Esophagus muscularis mucosa (tissue), 4 donors: ENCODE results near the gene DCC. TPM values are rescaled to one million over a fixed set of nuclear protein-coding genes. Genes with fewer than 3 reads are reported as not detected.

Source experiments
- DNase-seq: peaks from one replicate; pipeline ENCODE4 v3.0.0-alpha.2; 2017; ENCODE audit errors: extremely low spot score
- H3K27ac ChIP-seq, 4 donors: fragments of 200-600 bp; sonication (generic); replicated peaks in 1 of 4; 1 replicate in 3 of 4; 2 replicates in 1 of 4; pipeline ENCODE4 v1.5.1; 2016 to 2019; ENCODE audit warnings: mild to moderate bottlenecking in 1 of 4
- H3K27me3 ChIP-seq, 4 donors: fragments of 200-600 bp; sonication (generic); one replicate each; pipeline versions ENCODE4 v1.5.1 to v1.6.0; 2016 to 2019
- H3K36me3 ChIP-seq, 4 donors: fragments of 200-600 bp; sonication (generic); one replicate each; pipeline ENCODE4 v1.5.1; 2016 to 2019
- H3K4me1 ChIP-seq, 4 donors: fragments of 200-600 bp; sonication (generic); one replicate each; pipeline ENCODE4 v1.5.1; 2016 to 2019
- H3K4me3 ChIP-seq, 4 donors: fragments of 200-600 bp; sonication (generic); 1 replicate in 2 of 4; 2 replicates in 2 of 4; pipeline ENCODE4 v1.5.1; 2016 to 2019; ENCODE audit warnings: mild to moderate bottlenecking in 4 of 4, moderate library complexity in 1 of 4
- H3K9me3 ChIP-seq, 4 donors: fragments of 200-600 bp; sonication (generic); 1 replicate in 3 of 4; 2 replicates in 1 of 4; pipeline ENCODE4 v1.5.1; 2016 to 2019
- CTCF ChIP-seq, 3 experiments: fragments of 200-600 bp in 2 of 3; fragments of 450-650 bp in 1 of 3; sonication (generic) in 2 of 3; IDR thresholded peaks; one replicate each; pipeline ENCODE4 v1.5.1; 2017 to 2019; ENCODE audit warnings: antibody characterized with exemption in 3 of 3, mild to moderate bottlenecking in 2 of 3, moderate library complexity in 1 of 3
- EP300 ChIP-seq: sonication (generic); formaldehyde crosslinking; IDR thresholded peaks from one replicate; pipeline ENCODE4 v1.6.1; 2017; ENCODE audit warnings: antibody characterized with exemption
- POLR2A ChIP-seq: fragments of 450-650 bp; IDR thresholded peaks from one replicate; pipeline ENCODE4 v1.6.1; 2017; ENCODE audit warnings: antibody characterized with exemption, moderate library complexity, mild to moderate bottlenecking, low read depth
- POLR2AphosphoS5 ChIP-seq, 2 donors: sonication (generic); formaldehyde crosslinking; IDR thresholded peaks; one replicate each; pipeline ENCODE4 v1.6.1; 2017; ENCODE audit warnings: antibody characterized with exemption in 2 of 2
- WGBS: methylation state at CpG from one replicate; pipeline ENCODE4 v1.1.5; 2018; 5-methylcytosine and 5-hydroxymethylcytosine counted together
- intact Hi-C: fragments of 100-400 bp; cut with DNase I; formaldehyde crosslinking; loops from one replicate; pipeline ENCODE4 v1.15.1; 2023
- total RNA-seq, 4 donors: library from RNA; depleted of rRNA; stranded (reverse); fragments of >200 nt; gene quantifications; one replicate each; pipeline versions ENCODE4 v1.1.0 to v1.2.1, GENCODE V29; 2016

The DCC gene
- total RNA-seq, 4 donors from 2014 or later = 0.46 to 0.99 (median 0.83) TPM; not detected in 1

- H3K27ac ChIP-seq = no peak overlapping the region
- no peaks in the 10 kb centered on the region for H3K27me3 ChIP-seq
- no peaks in the 10 kb centered on the region for H3K4me1 ChIP-seq
- H3K9me3 ChIP-seq = no peaks in the 10 kb centered on the region
- 80% methylated on average over 1 of the region's 1 CpG for WGBS
- no peak overlapping the region for H3K4me3 ChIP-seq
- intact Hi-C loops = no loop called here
- H3K36me3 ChIP-seq = no peaks in the 10 kb centered on the region
- no peak for DNase-seq
- TF ChIP-seq CTCF (IDR thresholded peaks at IDR 0.05) = no peak
- no peak for TF ChIP-seq POLR2A
- TF ChIP-seq EP300 = no peak
- TF ChIP-seq POLR2AphosphoS5 (IDR thresholded peaks at IDR 0.05) = no peak
These were observed 111.9 kb downstream of the DCC start for GRCh38 chr18:52451851-52452250.

GRCh38 chr18:52452427-52452826, 112.4 kb downstream of the DCC start:
- Histone ChIP-seq H3K4me1 (no peaks in the 10 kb centered on the region), H3K9me3 (no peaks in the 10 kb centered on the region), H3K4me3 (no peak overlapping the region), H3K36me3 (no peaks in the 10 kb centered on the region), H3K27me3 (no peaks in the 10 kb centered on the region), H3K27ac (no peak overlapping the region)
- TF ChIP-seq CTCF (IDR thresholded peaks at IDR 0.05) (no peak), POLR2AphosphoS5 (IDR thresholded peaks at IDR 0.05) (no peak), POLR2A (no peak), EP300 (no peak)
- intact Hi-C loops = no loop called here
- WGBS = 95% methylated on average over 4 of the region's 4 CpGs
- DNase-seq = no peak

GRCh38 chr18:52459890-52460289, 119.9 kb downstream of the DCC start:
- Histone ChIP-seq H3K9me3 (no peaks in the 10 kb centered on the region), H3K27ac (no peak overlapping the region), H3K4me3 (no peak overlapping the region), H3K36me3 (no peaks in the 10 kb centered on the region), H3K27me3 (no peaks in the 10 kb centered on the region), H3K4me1 (no peaks in the 10 kb centered on the region)
- WGBS = 100% methylated on average over 1 of the region's 1 CpG
- intact Hi-C loops = no loop called here
- DNase-seq = no peak
- TF ChIP-seq POLR2AphosphoS5 (IDR thresholded peaks at IDR 0.05) (no peak), CTCF (IDR thresholded peaks at IDR 0.05) (no peak), EP300 (no peak), POLR2A (no peak)

- no peaks in the 10 kb centered on the region for H3K4me1 ChIP-seq
- 87% methylated on average over 4 of the region's 4 CpGs for WGBS
- no peaks in the 10 kb centered on the region for H3K27me3 ChIP-seq
- H3K9me3 ChIP-seq = no peaks in the 10 kb centered on the region
- no peak overlapping the region for H3K4me3 ChIP-seq
- no peak overlapping the region for H3K27ac ChIP-seq
- intact Hi-C loops = no loop called here
- H3K36me3 ChIP-seq = no peaks in the 10 kb centered on the region
- no peak for DNase-seq
- no peak for TF ChIP-seq EP300
- no peak for TF ChIP-seq POLR2A
- no peak for TF ChIP-seq CTCF (IDR thresholded peaks at IDR 0.05)
- no peak for TF ChIP-seq POLR2AphosphoS5 (IDR thresholded peaks at IDR 0.05)
These were observed 122.9 kb downstream of the DCC start for GRCh38 chr18:52462853-52463252.

GRCh38 chr18:52465391-52465790, 125.4 kb downstream of the DCC start:
- no peaks in the 10 kb centered on the region for H3K9me3 ChIP-seq
- H3K4me3 ChIP-seq = no peak overlapping the region
- H3K36me3 ChIP-seq = no peaks in the 10 kb centered on the region
- DNase-seq = no peak
- no peaks in the 10 kb centered on the region for H3K27me3 ChIP-seq
- no peak overlapping the region for H3K27ac ChIP-seq
- H3K4me1 ChIP-seq = no peaks in the 10 kb centered on the region
- WGBS = 68% methylated on average over 4 of the region's 4 CpGs
- TF ChIP-seq CTCF (IDR thresholded peaks at IDR 0.05) = no peak
- TF ChIP-seq POLR2AphosphoS5 (IDR thresholded peaks at IDR 0.05) = no peak
- TF ChIP-seq EP300 = no peak
- TF ChIP-seq POLR2A = no peak
- intact Hi-C loops = no loop called here
